ENCODE measurements around the gene GTPBP4. TPM values are rescaled to one million over a fixed set of nuclear protein-coding genes. Genes with fewer than 3 reads are reported as not detected.

GTPBP4 gene
- total and polyA plus RNA-seq, 2 donors: 27.4 to 28.4 TPM

- Histone ChIP-seq H3K4me1 (ENCODE audit: insufficient read depth) (peaks cover 3% of the 10 kb centered on the region), H3K36me3 (ENCODE audit: insufficient read depth) (no peaks in the 10 kb centered on the region), H3K27ac (ENCODE audit: low read depth) (peak overlapping the region; percentile 42), H3K4me3 (ENCODE audit: low read depth, low read length) (peak overlapping the region; percentile 92)
- 26% methylated on average over 42 of the region's 42 CpGs for WGBS
- no peak for DNase-seq (ENCODE audit: extremely low spot score)
Measured at GRCh38 chr10:988667-989545, 672 bp downstream of the GTPBP4 start.

- WGBS: 94% methylated on average over 6 of the region's 6 CpGs
- DNase-seq (ENCODE audit: extremely low spot score): no peak
- Histone ChIP-seq H3K27ac (ENCODE audit: low read depth) (no peak overlapping the region), H3K36me3 (ENCODE audit: insufficient read depth) (no peaks in the 10 kb centered on the region), H3K4me1 (ENCODE audit: insufficient read depth) (peaks cover 3% of the 10 kb centered on the region), H3K4me3 (ENCODE audit: low read depth, low read length) (no peak overlapping the region)
Measured at GRCh38 chr10:990808-991207, 2.6 kb downstream of the GTPBP4 start.

- H3K27ac ChIP-seq (ENCODE audit: low read depth): no peak overlapping the region
- 94% methylated on average over 6 of the region's 6 CpGs for WGBS
- H3K4me3 ChIP-seq (ENCODE audit: low read depth, low read length): no peak overlapping the region
- no peaks in the 10 kb centered on the region for H3K36me3 ChIP-seq (ENCODE audit: insufficient read depth)
- DNase-seq (ENCODE audit: extremely low spot score): no peak
- H3K4me1 ChIP-seq (ENCODE audit: insufficient read depth): peaks cover 3% of the 10 kb centered on the region
Measured at GRCh38 chr10:992467-992866, 4.2 kb downstream of the GTPBP4 start.

GRCh38 chr10:992871-993270 is 4.6 kb downstream of the GTPBP4 start:
- no peak for DNase-seq (ENCODE audit: extremely low spot score)
- Histone ChIP-seq H3K36me3 (ENCODE audit: insufficient read depth) (peaks cover 3% of the 10 kb centered on the region), H3K27ac (ENCODE audit: low read depth) (no peak overlapping the region)

GRCh38 chr10:994836-995558 is 6.8 kb downstream of the GTPBP4 start:
- 92% methylated on average over 6 of the region's 6 CpGs for WGBS
- no peak overlapping the region for H3K27ac ChIP-seq (ENCODE audit: low read depth)
- no peak for DNase-seq (ENCODE audit: extremely low spot score)
- no peak overlapping the region for H3K4me3 ChIP-seq (ENCODE audit: low read depth, low read length)
- peaks cover 6% of the 10 kb centered on the region for H3K36me3 ChIP-seq (ENCODE audit: insufficient read depth)
- no peaks in the 10 kb centered on the region for H3K4me1 ChIP-seq (ENCODE audit: insufficient read depth)

More at GRCh38 chr10:992871-993270, 4.6 kb downstream of the GTPBP4 start:
- Histone ChIP-seq H3K4me3 (ENCODE audit: low read depth, low read length) (no peak overlapping the region), H3K4me1 (ENCODE audit: insufficient read depth) (peaks cover 3% of the 10 kb centered on the region)

- H3K4me1 ChIP-seq (ENCODE audit: insufficient read depth): no peaks in the 10 kb centered on the region
- WGBS: 93% methylated on average over 7 of the region's 7 CpGs
- H3K27ac ChIP-seq (ENCODE audit: low read depth): no peak overlapping the region
- H3K4me3 ChIP-seq (ENCODE audit: low read depth, low read length): no peak overlapping the region
- peaks cover 6% of the 10 kb centered on the region for H3K36me3 ChIP-seq (ENCODE audit: insufficient read depth)
- DNase-seq (ENCODE audit: extremely low spot score): no peak
Measured at GRCh38 chr10:995559-995926, 7.3 kb downstream of the GTPBP4 start.

- H3K27ac ChIP-seq (ENCODE audit: low read depth): no peak overlapping the region
- WGBS: 96% methylated on average over 12 of the region's 12 CpGs
- H3K4me1 ChIP-seq (ENCODE audit: insufficient read depth): no peaks in the 10 kb centered on the region
- H3K4me3 ChIP-seq (ENCODE audit: low read depth, low read length): no peak overlapping the region
- peaks cover 6% of the 10 kb centered on the region for H3K36me3 ChIP-seq (ENCODE audit: insufficient read depth)
- no peak for DNase-seq (ENCODE audit: extremely low spot score)
Measured at GRCh38 chr10:996031-996430, 7.8 kb downstream of the GTPBP4 start.

GRCh38 chr10:997266-998022 is 9.2 kb downstream of the GTPBP4 start:
- Histone ChIP-seq H3K36me3 (ENCODE audit: insufficient read depth) (peaks cover 6% of the 10 kb centered on the region), H3K4me3 (ENCODE audit: low read depth, low read length) (no peak overlapping the region), H3K27ac (ENCODE audit: low read depth) (no peak overlapping the region), H3K4me1 (ENCODE audit: insufficient read depth) (no peaks in the 10 kb centered on the region)
- no peak for DNase-seq (ENCODE audit: extremely low spot score)
- WGBS: 87% methylated on average over 19 of the region's 19 CpGs

- peaks cover 5% of the 10 kb centered on the region for H3K36me3 ChIP-seq (ENCODE audit: insufficient read depth)
- no peaks in the 10 kb centered on the region for H3K4me1 ChIP-seq (ENCODE audit: insufficient read depth)
- DNase-seq (ENCODE audit: extremely low spot score): no peak
- H3K27ac ChIP-seq (ENCODE audit: low read depth): no peak overlapping the region
- H3K4me3 ChIP-seq (ENCODE audit: low read depth, low read length): no peak overlapping the region
- WGBS: 98% methylated on average over 5 of the region's 5 CpGs
Measured at GRCh38 chr10:1002425-1003006, 14.3 kb downstream of the GTPBP4 start.

- peaks cover 2% of the 10 kb centered on the region for H3K36me3 ChIP-seq (ENCODE audit: insufficient read depth)
- WGBS: 98% methylated on average over 9 of the region's 9 CpGs
- no peaks in the 10 kb centered on the region for H3K4me1 ChIP-seq (ENCODE audit: insufficient read depth)
Measured at GRCh38 chr10:1003884-1004670, 15.8 kb downstream of the GTPBP4 start.

GRCh38 chr10:1006573-1006972 is 18.3 kb downstream of the GTPBP4 start:
- Histone ChIP-seq H3K27ac (ENCODE audit: low read depth) (no peak overlapping the region), H3K4me3 (ENCODE audit: low read depth, low read length) (no peak overlapping the region), H3K4me1 (ENCODE audit: insufficient read depth) (no peaks in the 10 kb centered on the region), H3K36me3 (ENCODE audit: insufficient read depth) (peaks cover 3% of the 10 kb centered on the region)
- DNase-seq (ENCODE audit: extremely low spot score): no peak
- 96% methylated on average over 9 of the region's 9 CpGs for WGBS

More at GRCh38 chr10:1003884-1004670, 15.8 kb downstream of the GTPBP4 start:
- no peak for DNase-seq (ENCODE audit: extremely low spot score)
- Histone ChIP-seq H3K27ac (ENCODE audit: low read depth) (no peak overlapping the region), H3K4me3 (ENCODE audit: low read depth, low read length) (no peak overlapping the region)

GRCh38 chr10:1007583-1007982 is 19.3 kb downstream of the GTPBP4 start:
- DNase-seq (ENCODE audit: extremely low spot score): no peak
- peaks cover 3% of the 10 kb centered on the region for H3K36me3 ChIP-seq (ENCODE audit: insufficient read depth)
- 73% methylated on average over 10 of the region's 10 CpGs for WGBS

GRCh38 chr10:1009071-1009494 is 20.8 kb downstream of the GTPBP4 start:
- H3K36me3 ChIP-seq (ENCODE audit: insufficient read depth): peaks cover 3% of the 10 kb centered on the region
- H3K4me1 ChIP-seq (ENCODE audit: insufficient read depth): no peaks in the 10 kb centered on the region
- DNase-seq (ENCODE audit: extremely low spot score): no peak
- H3K4me3 ChIP-seq (ENCODE audit: low read depth, low read length): no peak overlapping the region
- WGBS: 56% methylated on average over 9 of the region's 9 CpGs
- H3K27ac ChIP-seq (ENCODE audit: low read depth): no peak overlapping the region

More at GRCh38 chr10:1007583-1007982, 19.3 kb downstream of the GTPBP4 start:
- no peak overlapping the region for H3K27ac ChIP-seq (ENCODE audit: low read depth)
- no peaks in the 10 kb centered on the region for H3K4me1 ChIP-seq (ENCODE audit: insufficient read depth)
- no peak overlapping the region for H3K4me3 ChIP-seq (ENCODE audit: low read depth, low read length)
